Body of pancreas (tissue), 4 donors: ENCODE measurements around the gene PLEKHA7. TPM values are rescaled to one million over a fixed set of nuclear protein-coding genes. Genes with fewer than 3 reads are reported as not detected.

Experiments
- ATAC-seq: fragments of 150-250 bp; one replicate; pipeline ENCODE4 v1.9.1; 2016
- DNase-seq, 4 donors: peaks; one replicate each; pipeline ENCODE4 v3.0.0-alpha.2; 2019
- H3K27ac ChIP-seq, 4 donors: fragments of 200-600 bp; sonication (generic); 1 replicate in 3 of 4; 2 replicates in 1 of 4; pipeline versions ENCODE4 v1.5.1 to v1.6.1; 2016 to 2019; ENCODE audit warnings: mild to moderate bottlenecking in 1 of 4, mixed read lengths in 1 of 4, moderate library complexity in 1 of 4
- H3K27me3 ChIP-seq, 2 donors: fragments of 200-600 bp; sonication (generic); one replicate each; pipeline ENCODE4 v1.6.0; 2016; ENCODE audit warnings: mild to moderate bottlenecking in 1 of 2
- H3K36me3 ChIP-seq, 2 donors: fragments of 200-600 bp; sonication (generic); replicated peaks in 1 of 2; 2 replicates each; pipeline ENCODE4 v1.5.1; 2016; ENCODE audit warnings: low read depth in 2 of 2; ENCODE audit not compliant: insufficient read depth in 1 of 2
- H3K4me1 ChIP-seq: fragments of 200-600 bp; sonication (generic); one replicate; pipeline ENCODE4 v1.6.0; 2016
- H3K4me3 ChIP-seq, 2 donors: fragments of 200-600 bp; sonication (generic); 1 replicate in 1 of 2; 2 replicates in 1 of 2; pipeline ENCODE4 v1.5.1; 2016 to 2019
- H3K9me3 ChIP-seq, 3 donors: fragments of 200-600 bp; sonication (generic); 1 replicate in 2 of 3; 2 replicates in 1 of 3; pipeline ENCODE4 v1.5.1; 2016
- CTCF ChIP-seq, 7 experiments: fragments of 450-650 bp in 4 of 7; fragments of 200-600 bp in 3 of 7; sonication (generic) in 3 of 7; IDR thresholded peaks; one replicate each; pipeline ENCODE4 v1.5.1; 2016 to 2019; ENCODE audit warnings: antibody characterized with exemption in 7 of 7
- POLR2A ChIP-seq, 3 donors: fragments of 450-650 bp; IDR thresholded peaks; one replicate each; pipeline ENCODE4 v1.6.1; 2016; ENCODE audit warnings: antibody characterized with exemption in 3 of 3, mild to moderate bottlenecking in 2 of 3
- WGBS, 2 donors: methylation state at CpG; one replicate each; pipeline ENCODE4 v1.1.5; 2017; 5-methylcytosine and 5-hydroxymethylcytosine counted together
- intact Hi-C: fragments of 100-400 bp; cut with DNase I; formaldehyde crosslinking; loops from one replicate; pipeline ENCODE4 v1.15.1; 2023
- total RNA-seq, 2 donors: library from RNA; depleted of rRNA; stranded (reverse); fragments of >200 nt; gene quantifications; one replicate each; pipeline ENCODE4 v1.1.0, GENCODE V29; 2016

Gene PLEKHA7
- total RNA-seq, 2 donors from 2014 or later, result 30.4 to 34.6 TPM

GRCh38 chr11:16941935-16942334 is 72.3 kb downstream of the PLEKHA7 start:
- no peak for TF ChIP-seq CTCF (IDR thresholded peaks at IDR 0.05)
- no peak for TF ChIP-seq POLR2A (IDR thresholded peaks at IDR 0.05)
- no peak overlapping the region for H3K27ac ChIP-seq
- WGBS, 2 donors, result 73% methylated on average over 5 of the region's 5 CpGs
- ATAC-seq (no peak), DNase-seq (no peak)
- H3K36me3 ChIP-seq, result no peaks in the 10 kb centered on the region
- no peak overlapping the region for H3K4me3 ChIP-seq
- intact Hi-C loops, result no loop called here
- H3K4me1 ChIP-seq, result peaks cover 29% of the 10 kb centered on the region
- H3K9me3 ChIP-seq, result no peaks in the 10 kb centered on the region
- H3K27me3 ChIP-seq, result no peaks in the 10 kb centered on the region

- Histone ChIP-seq H3K4me3 (no peak overlapping the region), H3K27me3 (no peaks in the 10 kb centered on the region), H3K9me3 (no peaks in the 10 kb centered on the region), H3K4me1 (peaks cover 49% of the 10 kb centered on the region), H3K36me3 (no peaks in the 10 kb centered on the region), H3K27ac (no peak overlapping the region)
- intact Hi-C loops, result no loop called here
- WGBS, 2 donors, result 72 to 80% methylated on average over 3 of the region's 3 CpGs
- no peak for ATAC-seq
- DNase-seq, result no peak
- no peak for TF ChIP-seq POLR2A (IDR thresholded peaks at IDR 0.05)
- TF ChIP-seq CTCF (IDR thresholded peaks at IDR 0.05), result no peak
Observed at GRCh38 chr11:16938061-16938460, 76.2 kb downstream of the PLEKHA7 start.

- DNase-seq (peak; percentile 61 to 81 (median 70)), ATAC-seq (peak; percentile 88)
- H3K9me3 ChIP-seq, result no peaks in the 10 kb centered on the region
- no peaks in the 10 kb centered on the region for H3K27me3 ChIP-seq
- peaks cover 57% of the 10 kb centered on the region for H3K4me1 ChIP-seq
- H3K4me3 ChIP-seq, result no peak overlapping the region
- TF ChIP-seq CTCF (IDR thresholded peaks at IDR 0.05), result no peak
- TF ChIP-seq POLR2A (IDR thresholded peaks at IDR 0.05), result no peak
- intact Hi-C loops, result no loop called here
- peak overlapping the region; percentile 6 to 76 (median 47) for H3K27ac ChIP-seq
- H3K36me3 ChIP-seq, result no peaks in the 10 kb centered on the region
- WGBS, 2 donors, result 7% methylated on average over 1 of the region's 1 CpG
Observed at GRCh38 chr11:16936643-16937042, 77.6 kb downstream of the PLEKHA7 start.

GRCh38 chr11:16935518-16936302 is 78.5 kb downstream of the PLEKHA7 start:
- Histone ChIP-seq H3K27ac (peak overlapping the region in 3 of 4 donors; percentile 6 to 76 (median 62)), H3K4me3 (no peak overlapping the region), H3K4me1 (peaks cover 57% of the 10 kb centered on the region), H3K9me3 (no peaks in the 10 kb centered on the region), H3K36me3 (no peaks in the 10 kb centered on the region), H3K27me3 (no peaks in the 10 kb centered on the region)
- intact Hi-C loops, result no loop called here
- peak; percentile 42 to 50 (median 44) for DNase-seq
- no peak for TF ChIP-seq POLR2A (IDR thresholded peaks at IDR 0.05)
- TF ChIP-seq CTCF (IDR thresholded peaks at IDR 0.05), result peak; percentile 39 to 72 (median 64)
- peak; percentile 66 for ATAC-seq
- WGBS, 2 donors, result 7 to 11% methylated on average over 6 of the region's 6 CpGs
